IMR-90 (cell line): ENCODE data around the gene NOL4L. TPM values are rescaled to one million over a fixed set of nuclear protein-coding genes. Genes with fewer than 3 reads are reported as not detected.

Source experiments
- ATAC-seq: fragments of 200-7000 bp; cut with Tn5 transposase; 2 replicates; pipeline ENCODE4 v1.9.1; 2020; ENCODE audit warnings: low read depth, mild to moderate bottlenecking, moderate library complexity
- BruUV-seq: library from RNA; stranded (reverse); fragments of 400-500 nt; replicated peaks from 2 replicates; lab custom pipeline; 2021; lab: Mats Ljungman, UMichigan
- CTCF ChIA-PET: fragments of 300-600 bp; formaldehyde crosslinking; extraction: SDS; loops from one replicate; lab custom pipeline; 2021; ENCODE audit warnings: antibody characterized with exemption; lab: Yijun Ruan, JAX
- POLR2A ChIA-PET: fragments of 300-600 bp; sonication (Branson Sonifier 250); formaldehyde crosslinking; loops from one replicate; lab custom pipeline; 2022; ENCODE audit warnings: antibody characterized with exemption; ENCODE audit not compliant: unreplicated experiment; lab: Charles Lee
- DNase-seq: peaks from one replicate; pipeline ENCODE4 v3.0.0; 2013
- H2AFZ ChIP-seq: replicated peaks from 2 replicates; pipeline ENCODE3; 2013; ENCODE audit warnings: low read length, mild to moderate bottlenecking; ENCODE audit not compliant: poor library complexity
- H2AK5ac ChIP-seq: 2 replicates; pipeline ENCODE4 v1.6.1; 2013; ENCODE audit warnings: low read depth, low read length, inconsistent platforms
- H2AK9ac ChIP-seq: replicated peaks from 2 replicates; pipeline ENCODE3; 2013; ENCODE audit warnings: mild to moderate bottlenecking, low read depth, low read length, moderate library complexity; ENCODE audit not compliant: poor library complexity
- H2BK120ac ChIP-seq: 2 replicates; pipeline ENCODE4 v1.6.1; 2013; ENCODE audit warnings: low read depth, low read length, inconsistent platforms
- H2BK15ac ChIP-seq: 3 replicates; pipeline ENCODE4 v1.6.1; 2013; ENCODE audit warnings: low read depth, low read length, inconsistent platforms
- H2BK20ac ChIP-seq: 2 replicates; pipeline ENCODE4 v1.6.1; 2013; ENCODE audit warnings: low read depth, mild to moderate bottlenecking, inconsistent platforms, low read length, moderate library complexity
- H2BK5ac ChIP-seq: 2 replicates; pipeline ENCODE4 v1.6.1; 2013; ENCODE audit warnings: mild to moderate bottlenecking, low read depth, low read length, inconsistent platforms; ENCODE audit not compliant: poor library complexity, severe bottlenecking
- H3K14ac ChIP-seq: replicated peaks from 2 replicates; pipeline ENCODE4 v1.6.1; 2013; ENCODE audit warnings: low read depth, low read length, inconsistent platforms
- H3K18ac ChIP-seq: 2 replicates; pipeline ENCODE4 v1.6.1; 2013; ENCODE audit warnings: low read depth, low read length, control low read depth
- H3K23ac ChIP-seq: 2 replicates; pipeline ENCODE4 v1.6.1; 2013; ENCODE audit warnings: low read depth, low read length, inconsistent platforms
- H3K27ac ChIP-seq: 2 replicates; pipeline ENCODE4 v1.5.1; 2013; ENCODE audit warnings: mild to moderate bottlenecking, control low read depth, low read length; ENCODE audit not compliant: insufficient read depth
- H3K27me3 ChIP-seq: 2 replicates; pipeline ENCODE4 v1.6.1; 2013; ENCODE audit warnings: low read length; ENCODE audit not compliant: control insufficient read depth, insufficient read depth
- H3K36me3 ChIP-seq: 2 replicates; pipeline ENCODE4 v1.6.1; 2013; ENCODE audit warnings: low read length, mixed read lengths; ENCODE audit not compliant: control insufficient read depth, insufficient read depth
- H3K4ac ChIP-seq: 2 replicates; pipeline ENCODE4 v1.6.1; 2013; ENCODE audit warnings: low read depth, low read length, inconsistent platforms
- H3K4me1 ChIP-seq: 2 replicates; pipeline ENCODE4 v1.6.1; 2013; ENCODE audit warnings: low read length, mixed read lengths; ENCODE audit not compliant: control insufficient read depth, insufficient read depth
- H3K4me2 ChIP-seq: 2 replicates; pipeline ENCODE4 v1.6.1; 2013; ENCODE audit warnings: low read depth, mild to moderate bottlenecking, control low read depth, low read length, moderate library complexity
- H3K4me3 ChIP-seq: 2 replicates; pipeline ENCODE4 v1.5.1; 2013; ENCODE audit warnings: low read depth, mild to moderate bottlenecking, control low read depth, low read length, moderate library complexity; ENCODE audit not compliant: insufficient read depth
- H3K56ac ChIP-seq: 2 replicates; pipeline ENCODE4 v1.6.1; 2013; ENCODE audit warnings: low read length, inconsistent platforms; ENCODE audit not compliant: insufficient read depth; ENCODE audit errors: extremely low read depth
- H3K79me1 ChIP-seq, 2 experiments: 2 replicates each; pipeline ENCODE4 v1.6.1; 2013; ENCODE audit warnings: low read length in 2 of 2, inconsistent platforms in 1 of 2, low read depth in 1 of 2
- H3K9ac ChIP-seq: 2 replicates; pipeline ENCODE4 v1.6.1; 2013; ENCODE audit warnings: low read depth, low read length, control low read depth
- H3K9me1 ChIP-seq: 2 replicates; pipeline ENCODE4 v1.6.1; 2013; ENCODE audit warnings: low read length, inconsistent platforms; ENCODE audit not compliant: insufficient read depth
- H3K9me3 ChIP-seq: 2 replicates; pipeline ENCODE4 v1.6.1; 2013; ENCODE audit warnings: low read length; ENCODE audit not compliant: control insufficient read depth, insufficient read depth
- H4K20me1 ChIP-seq: 2 replicates; pipeline ENCODE4 v1.6.1; 2013; ENCODE audit warnings: low read length, inconsistent platforms; ENCODE audit not compliant: insufficient read depth
- H4K5ac ChIP-seq: 2 replicates; pipeline ENCODE4 v1.6.1; 2013; ENCODE audit warnings: mild to moderate bottlenecking, low read depth, low read length, control low read depth
- H4K8ac ChIP-seq, 2 experiments: 2 replicates each; pipeline ENCODE4 v1.6.1; 2013; ENCODE audit warnings: low read depth in 2 of 2, low read length in 2 of 2, control low read depth in 1 of 2, inconsistent platforms in 1 of 2
- H4K91ac ChIP-seq: 2 replicates; pipeline ENCODE4 v1.6.1; 2013; ENCODE audit warnings: low read depth, low read length, inconsistent platforms; ENCODE audit not compliant: insufficient read depth
- BHLHE40 ChIP-seq: fragments of 150-350 bp; IDR thresholded peaks from 2 replicates; pipeline ENCODE4 v1.6.1; 2016; ENCODE audit warnings: mild to moderate bottlenecking, low read depth, low read length
- CEBPB ChIP-seq: IDR thresholded peaks from 2 replicates; pipeline ENCODE4 v1.6.1; 2012; ENCODE audit warnings: low read depth, low read length, improper control_type of control experiment
- CHD1 ChIP-seq: IDR thresholded peaks from 2 replicates; pipeline ENCODE4 v1.6.1; 2012; ENCODE audit warnings: low read depth, low read length, improper control_type of control experiment
- FOS ChIP-seq: fragments of 150-350 bp; IDR thresholded peaks from 2 replicates; pipeline ENCODE4 v1.6.1; 2016; ENCODE audit warnings: low read depth, low read length
- MAFK ChIP-seq: IDR thresholded peaks from 2 replicates; pipeline ENCODE4 v1.6.1; 2012; ENCODE audit warnings: low read depth, low read length, improper control_type of control experiment
- MAZ ChIP-seq: IDR thresholded peaks from 2 replicates; pipeline ENCODE4 v1.6.1; 2012; ENCODE audit warnings: low read depth, mild to moderate bottlenecking, low read length, improper control_type of control experiment, moderate library complexity, borderline replicate concordance
- MXI1 ChIP-seq: IDR thresholded peaks from 2 replicates; pipeline ENCODE4 v1.6.1; 2012; ENCODE audit warnings: low read depth, mild to moderate bottlenecking, low read length, moderate library complexity, borderline replicate concordance
- RAD21 ChIP-seq: IDR thresholded peaks from 2 replicates; pipeline ENCODE4 v1.6.1; 2012; ENCODE audit warnings: low read length, improper control_type of control experiment
- RCOR1 ChIP-seq: IDR thresholded peaks from 2 replicates; pipeline ENCODE4 v1.6.1; 2012; ENCODE audit warnings: mild to moderate bottlenecking, low read length, improper control_type of control experiment; ENCODE audit not compliant: insufficient replicate concordance
- RFX5 ChIP-seq: IDR thresholded peaks from 2 replicates; pipeline ENCODE4 v1.8.0; 2012; ENCODE audit warnings: low read depth, mild to moderate bottlenecking, low read length, moderate library complexity
- SMC3 ChIP-seq: fragments of 150-350 bp; IDR thresholded peaks from 2 replicates; pipeline ENCODE4 v1.6.1; 2016; ENCODE audit warnings: low read depth, mild to moderate bottlenecking, antibody characterized with exemption, low read length, moderate library complexity
- WGBS, 2 experiments: methylation state at CpG; one replicate each; pipeline versions ENCODE4 v1.1.5 to v1.1.7; 2013; ENCODE audit warnings: missing lambda C conversion rate in 2 of 2; ENCODE audit not compliant: insufficient read length in 1 of 2; ENCODE audit errors: extremely low coverage in 2 of 2; 5-methylcytosine and 5-hydroxymethylcytosine counted together
- dilution Hi-C: fragments of 300-500 bp; cut with HindIII; formaldehyde crosslinking; loops from one replicate; pipeline ENCODE4 v1.14.3; 2018; ENCODE audit warnings: low sequenced_read_pairs; ENCODE audit not compliant: unreplicated experiment
- in situ Hi-C: fragments of 300-500 bp; cut with MboI; formaldehyde crosslinking; loops from 3 replicates; pipeline ENCODE4 v1.14.3; 2019; ENCODE audit warnings: low sequenced_read_pairs, inconsistent platforms, mixed read lengths
- intact Hi-C: fragments of 100-400 bp; cut with micrococcal nuclease; formaldehyde crosslinking; loops from 2 replicates; pipeline ENCODE4 v1.10.0; 2022
- polyA plus RNA-seq, 3 experiments: library from polyadenylated mRNA; depleted of rRNA; stranded (reverse); fragments of >200 nt; gene quantifications; 2 replicates each; pipeline ENCODE4 v1.2.3, GENCODE V29; 2012; ENCODE audit warnings: low replicate concordance in 1 of 3
- total RNA-seq: library from RNA; depleted of rRNA; stranded (reverse); fragments of >200 nt; gene quantifications from 2 replicates; pipeline ENCODE4 v1.2.3, GENCODE V29; 2012
- TF ChIP-seq, protein P1 (sequence below): conservative IDR thresholded peaks from 2 replicates; pipeline ENCODE4 v1.5.1; 2012; ENCODE audit warnings: mild to moderate bottlenecking, low read depth, low read length, improper control_type of control experiment
- TF ChIP-seq, protein P2 (sequence below): fragments of 150-350 bp; IDR thresholded peaks from 2 replicates; pipeline ENCODE4 v1.6.1; 2017; ENCODE audit warnings: mild to moderate bottlenecking, antibody characterized with exemption, low read length, low read depth

NOL4L gene
- total and polyA plus RNA-seq, 2 of the 4 experiments (the other 2 are of a cell fraction): 4.7 to 13.3 TPM

GRCh38 chr20:32577657-32578056 is 7.5 kb downstream of the NOL4L start:
- Histone ChIP-seq H2BK15ac (no peak overlapping the region), H3K4ac (no peak overlapping the region), H3K56ac (no peak overlapping the region), H2BK120ac (no peak overlapping the region), H3K4me2 (no peak overlapping the region), H4K5ac (no peak overlapping the region), H2AK9ac (no peak overlapping the region), H3K4me1 (peaks cover 10% of the 10 kb centered on the region), H4K20me1 (no peaks in the 10 kb centered on the region), H3K14ac (no peak overlapping the region), H3K36me3 (no peaks in the 10 kb centered on the region), H2AK5ac (no peak overlapping the region), H2BK20ac (no peak overlapping the region), H3K9me1 (peaks cover 9% of the 10 kb centered on the region), H3K18ac (no peak overlapping the region), H3K27ac (no peak overlapping the region), H3K27me3 (no peaks in the 10 kb centered on the region; the same call in 1 of the 2 replicates), H4K91ac (no peak overlapping the region), H3K9me3 (no peaks in the 10 kb centered on the region), H3K9ac (no peak overlapping the region), H2BK5ac (no peak overlapping the region), H3K4me3 (no peak overlapping the region), H3K23ac (no peak overlapping the region), H4K8ac (no peak overlapping the region), H2AFZ (no peak overlapping the region), H3K79me1 (peaks cover 0 to 4% of the 10 kb centered on the region in 2 experiments; a peak in 2 of 4 replicates)
- 60% methylated on average over 1 of the region's 4 CpGs; no CpG with 5 or more reads in 1 of the 2 experiments for WGBS, 2 experiments
- intact Hi-C loops: no loop called here
- no TSS peak for BruUV-seq
- TF ChIP-seq RFX5 (no peak), FOS (no peak), RAD21 (no peak), CHD1 (no peak), MXI1 (no peak), MAFK (no peak), CEBPB (no peak), BHLHE40 (no peak), MAZ (no peak), SMC3 (no peak), RCOR1 (no peak)
- TF ChIP-seq, protein P1, sequence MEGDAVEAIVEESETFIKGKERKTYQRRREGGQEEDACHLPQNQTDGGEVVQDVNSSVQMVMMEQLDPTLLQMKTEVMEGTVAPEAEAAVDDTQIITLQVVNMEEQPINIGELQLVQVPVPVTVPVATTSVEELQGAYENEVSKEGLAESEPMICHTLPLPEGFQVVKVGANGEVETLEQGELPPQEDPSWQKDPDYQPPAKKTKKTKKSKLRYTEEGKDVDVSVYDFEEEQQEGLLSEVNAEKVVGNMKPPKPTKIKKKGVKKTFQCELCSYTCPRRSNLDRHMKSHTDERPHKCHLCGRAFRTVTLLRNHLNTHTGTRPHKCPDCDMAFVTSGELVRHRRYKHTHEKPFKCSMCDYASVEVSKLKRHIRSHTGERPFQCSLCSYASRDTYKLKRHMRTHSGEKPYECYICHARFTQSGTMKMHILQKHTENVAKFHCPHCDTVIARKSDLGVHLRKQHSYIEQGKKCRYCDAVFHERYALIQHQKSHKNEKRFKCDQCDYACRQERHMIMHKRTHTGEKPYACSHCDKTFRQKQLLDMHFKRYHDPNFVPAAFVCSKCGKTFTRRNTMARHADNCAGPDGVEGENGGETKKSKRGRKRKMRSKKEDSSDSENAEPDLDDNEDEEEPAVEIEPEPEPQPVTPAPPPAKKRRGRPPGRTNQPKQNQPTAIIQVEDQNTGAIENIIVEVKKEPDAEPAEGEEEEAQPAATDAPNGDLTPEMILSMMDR: no peak
- TF ChIP-seq, protein P2, sequence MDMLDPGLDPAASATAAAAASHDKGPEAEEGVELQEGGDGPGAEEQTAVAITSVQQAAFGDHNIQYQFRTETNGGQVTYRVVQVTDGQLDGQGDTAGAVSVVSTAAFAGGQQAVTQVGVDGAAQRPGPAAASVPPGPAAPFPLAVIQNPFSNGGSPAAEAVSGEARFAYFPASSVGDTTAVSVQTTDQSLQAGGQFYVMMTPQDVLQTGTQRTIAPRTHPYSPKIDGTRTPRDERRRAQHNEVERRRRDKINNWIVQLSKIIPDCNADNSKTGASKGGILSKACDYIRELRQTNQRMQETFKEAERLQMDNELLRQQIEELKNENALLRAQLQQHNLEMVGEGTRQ: no peak
- POLR2A ChIA-PET: no interaction called here
- DNase-seq: no peak
- no peak for ATAC-seq
- dilution Hi-C loops: no loop called here
- CTCF ChIA-PET: no interaction called here
- in situ Hi-C loops: no loop called here
